ENCODE data around the gene TRPM8.

Gene TRPM8

DNA sequence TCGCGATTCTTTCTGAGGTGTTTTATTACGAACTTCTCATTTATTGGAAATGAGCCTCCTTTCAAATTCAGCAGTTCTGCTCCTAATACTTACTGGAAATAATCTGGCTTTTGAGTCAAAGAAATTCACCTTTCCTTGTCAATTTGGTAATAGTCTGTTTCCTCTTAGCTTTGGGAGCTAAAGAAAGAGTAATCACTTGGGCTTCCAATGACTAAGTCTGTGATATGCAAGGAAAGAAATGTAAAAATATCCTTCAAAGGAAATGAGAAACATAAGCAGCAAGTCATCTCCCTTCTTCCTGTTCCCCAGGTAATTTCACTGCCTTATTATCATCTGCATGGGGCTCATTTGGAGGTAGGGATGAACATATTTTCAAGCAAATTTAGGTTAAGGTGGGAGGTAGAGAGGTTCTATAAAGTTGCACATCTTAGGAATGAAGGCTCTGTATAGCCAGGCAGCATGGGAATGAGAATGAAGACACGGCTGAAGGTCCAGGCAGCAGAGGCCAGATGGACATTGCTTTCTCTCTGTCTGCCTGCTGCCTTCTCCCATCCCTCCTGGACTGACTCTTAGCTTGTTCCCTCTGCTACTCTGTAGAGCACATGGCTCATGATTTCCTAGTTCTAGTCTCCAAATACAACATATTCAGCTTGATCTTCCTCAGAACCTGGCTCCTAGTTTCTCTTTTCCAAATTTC, 134.3 kb downstream of the TRPM8 start:
- DNase-seq = no peak

DNA sequence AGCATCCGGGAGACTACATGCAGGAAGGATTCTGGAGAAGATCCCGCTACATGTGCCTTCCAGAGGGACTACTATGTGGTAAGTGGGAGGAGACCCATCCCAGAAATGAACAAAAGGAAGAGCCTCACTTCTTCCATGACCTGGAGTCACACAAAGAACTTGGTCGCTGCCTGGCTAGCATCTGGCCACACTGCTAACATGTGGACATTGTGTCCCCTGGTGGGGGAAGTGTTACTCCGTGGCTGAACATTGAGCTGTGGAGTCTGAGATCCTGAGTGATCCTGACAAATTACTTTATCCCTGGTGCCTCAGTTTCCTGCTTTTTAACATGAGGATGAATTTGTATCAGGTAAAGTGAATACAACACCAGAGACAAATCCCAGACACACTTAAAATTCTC, 141.7 kb downstream of the TRPM8 start:
- DNase-seq = no peak

GRCh38 chr2:234060236-234060635, 143.1 kb downstream of the TRPM8 start:
- no peak for DNase-seq

DNA sequence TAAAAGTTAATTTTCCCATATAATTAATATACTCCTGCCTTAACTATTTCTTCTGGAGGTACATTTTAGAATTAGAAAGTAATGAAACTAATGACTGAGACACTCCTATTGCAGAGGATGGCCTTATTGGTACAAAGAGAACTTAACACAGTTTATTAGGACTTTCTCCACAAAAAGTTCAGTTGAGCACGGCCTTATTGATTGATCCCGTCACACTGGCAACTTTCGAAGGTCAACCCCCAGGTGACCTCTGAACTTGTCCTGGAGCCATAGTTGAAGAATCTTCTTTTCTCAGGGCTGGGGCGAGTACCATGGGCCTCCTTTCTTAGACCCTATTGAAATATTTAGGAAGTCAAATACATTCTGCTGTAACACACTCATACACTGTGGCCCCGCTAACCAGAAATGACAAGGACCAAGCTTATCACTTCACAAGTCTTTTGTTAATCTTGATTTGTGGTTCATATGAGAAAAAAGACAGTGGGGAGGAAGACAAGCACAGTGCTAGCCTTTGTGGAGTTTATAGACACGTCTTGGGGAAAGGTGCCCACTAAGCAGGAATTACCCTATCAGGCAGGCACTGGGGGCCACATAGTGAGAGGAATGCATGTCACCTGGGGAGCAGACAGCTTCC, 144.6 kb downstream of the TRPM8 start:
- DNase-seq = no peak

GRCh38 chr2:234066587-234066986, 149.4 kb downstream of the TRPM8 start:
- no peak for DNase-seq

Measured in NCI-H1048 (cell line).